ENCODE data around the gene MCMBP.

The MCMBP gene

DNA sequence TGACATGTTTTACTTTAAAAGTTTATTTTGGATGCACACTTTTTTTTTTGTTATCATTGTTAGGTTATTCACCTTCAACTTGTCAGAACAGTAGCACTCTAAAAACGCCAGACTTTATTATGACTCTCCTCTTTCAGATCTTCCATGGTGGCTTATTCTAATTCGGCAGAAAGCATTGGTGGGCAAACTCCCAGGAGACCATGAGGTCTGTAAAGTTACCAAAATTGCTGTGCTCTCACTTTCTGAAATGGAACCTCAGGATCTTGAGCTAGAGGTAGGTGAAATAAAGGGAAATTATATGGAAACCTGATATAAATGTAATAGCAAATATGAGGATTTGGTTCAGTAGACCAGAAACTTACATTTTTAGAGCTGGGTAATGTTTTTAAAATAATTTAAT lies 91.1 kb downstream of the MCMBP start:
- DNase-seq = no peak

DNA sequence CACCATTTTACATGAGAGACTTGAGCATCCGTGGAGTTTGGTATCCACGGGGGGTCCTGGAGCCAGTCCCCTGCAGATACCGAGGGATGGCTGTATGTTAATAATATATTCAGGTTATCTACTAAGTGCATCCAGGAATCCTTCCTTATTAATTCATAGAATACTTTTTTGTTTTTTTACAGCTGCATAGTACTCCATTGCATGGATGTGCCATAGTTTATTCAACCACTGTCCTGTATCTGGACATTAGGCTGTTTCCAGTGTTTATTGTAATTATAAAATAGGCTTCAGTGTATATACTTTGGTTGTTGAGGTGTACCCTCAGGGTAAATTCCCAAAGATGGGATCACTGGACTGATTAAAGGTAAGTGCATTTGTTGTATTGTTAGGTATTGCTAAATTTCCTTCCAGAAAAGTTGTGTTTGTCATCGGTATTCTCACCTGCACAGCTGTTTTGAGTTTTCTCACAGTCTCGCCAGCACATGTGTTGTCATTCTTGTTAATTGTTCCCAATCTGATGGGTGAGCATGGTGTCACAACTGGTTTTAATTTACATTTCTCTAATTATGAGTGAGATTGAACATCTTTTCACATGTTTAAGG lies 91.7 kb downstream of the MCMBP start:
- DNase-seq = no peak

All from NCI-H1694 (cell line).